Measurements from ENCODE around the gene DNAJC7.

DNAJC7 gene

DNA sequence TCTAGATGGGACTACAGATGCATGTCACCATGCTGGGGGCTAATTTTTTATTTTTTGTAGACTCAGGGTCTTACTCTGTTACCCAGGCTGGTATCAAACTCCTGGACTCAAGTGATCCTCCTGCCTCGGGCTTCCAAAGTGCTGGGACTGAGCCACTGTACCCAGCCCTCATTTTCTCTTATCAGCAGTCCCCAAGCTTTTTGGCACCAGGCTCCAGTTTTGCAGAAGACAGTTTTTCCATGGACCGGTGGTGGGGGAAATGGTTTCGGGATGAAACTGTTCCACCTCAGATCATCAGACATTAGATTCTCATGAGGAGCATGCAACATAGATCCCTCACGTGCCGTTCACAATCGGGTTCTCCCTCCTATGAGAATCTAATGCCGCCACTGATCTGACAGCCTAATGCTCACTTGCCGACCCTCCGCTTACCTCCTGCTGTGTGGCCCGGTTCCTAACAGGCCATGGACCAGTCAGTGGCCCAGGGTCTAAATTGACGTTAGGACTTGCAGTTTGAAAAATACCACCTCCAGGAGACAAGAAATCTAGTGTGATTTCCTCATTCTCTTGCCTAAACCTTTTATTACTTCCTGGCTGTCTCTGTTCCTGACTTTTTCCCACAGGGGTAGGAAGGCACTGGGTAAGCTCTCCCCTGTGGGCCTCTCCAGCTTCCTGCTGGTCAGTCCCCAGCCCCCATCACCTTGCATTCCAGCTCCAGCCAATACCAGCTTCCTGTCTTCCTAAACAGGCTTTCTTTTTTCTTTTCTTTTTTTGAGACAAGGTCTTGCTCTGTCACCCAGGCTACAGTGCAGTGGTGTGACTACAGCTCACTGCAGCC is 60.0 kb downstream of the DNAJC7 start:
- Histone ChIP-seq H4K8ac (ENCODE audit: low read length) (peak overlapping the region; percentile 81), H3K27me3 (ENCODE audit: control insufficient read depth in 1 of 2, insufficient read depth in 1 of 2, low read length in 2 of 2) (peaks cover 0 to 3% of the 10 kb centered on the region in 2 experiments), H3K79me1 (replicated peaks; ENCODE audit: low read length, poor library complexity, severe bottlenecking) (no peaks in the 10 kb centered on the region), H3K9me3 (ENCODE audit: control insufficient read depth, low read length) (no peaks in the 10 kb centered on the region), H3K36me3 (ENCODE audit: control insufficient read depth in 1 of 2, insufficient read depth in 2 of 2, low read depth in 1 of 2, low read length in 2 of 2) (peaks cover 0 to 7% of the 10 kb centered on the region in 2 experiments), H3K4me3 (ENCODE audit: insufficient read depth in 1 of 2, low read depth in 1 of 2, low read length in 2 of 2) (no peak overlapping the region), H3K9ac (ENCODE audit: low read length) (no peak overlapping the region), H4K91ac (ENCODE audit: low read length) (peak overlapping the region; percentile 20), H2BK15ac (ENCODE audit: low read depth, poor library complexity, severe bottlenecking) (no peak overlapping the region), H2AK5ac (ENCODE audit: low read length, severe bottlenecking) (peak overlapping the region; percentile 46), H3K4me2 (ENCODE audit: low read length, poor library complexity, severe bottlenecking) (no peak overlapping the region), H2BK120ac (ENCODE audit: low read depth, low read length) (peak overlapping the region; percentile 91), H3K18ac (ENCODE audit: low read depth in 1 of 2, low read length in 2 of 2) (peak overlapping the region; percentile 17 to 41), H3K4me1 (ENCODE audit: control insufficient read depth, insufficient read depth, low read depth, low read length) (peaks cover 28% of the 10 kb centered on the region), H2BK12ac (ENCODE audit: low read length in 2 of 2) (peak overlapping the region in 1 of 2 experiments; percentile 8), H2AFZ (ENCODE audit: low read depth, low read length) (no peak overlapping the region), H3K4ac (ENCODE audit: low read depth in 1 of 2, low read length in 2 of 2) (peak overlapping the region in 1 of 2 experiments; percentile 38), H3K23ac (ENCODE audit: low read length in 2 of 2) (no peak overlapping the region), H2BK5ac (ENCODE audit: low read depth, low read length, poor library complexity, severe bottlenecking) (no peak overlapping the region), H3K14ac (ENCODE audit: low read length in 2 of 2) (no peak overlapping the region), H3K27ac (ENCODE audit: low read length, poor library complexity, severe bottlenecking) (peak overlapping the region; percentile 24)
- peak; percentile 72 for DNase-seq
- WGBS, result 35% methylated on average over 11 of the region's 11 CpGs

DNA sequence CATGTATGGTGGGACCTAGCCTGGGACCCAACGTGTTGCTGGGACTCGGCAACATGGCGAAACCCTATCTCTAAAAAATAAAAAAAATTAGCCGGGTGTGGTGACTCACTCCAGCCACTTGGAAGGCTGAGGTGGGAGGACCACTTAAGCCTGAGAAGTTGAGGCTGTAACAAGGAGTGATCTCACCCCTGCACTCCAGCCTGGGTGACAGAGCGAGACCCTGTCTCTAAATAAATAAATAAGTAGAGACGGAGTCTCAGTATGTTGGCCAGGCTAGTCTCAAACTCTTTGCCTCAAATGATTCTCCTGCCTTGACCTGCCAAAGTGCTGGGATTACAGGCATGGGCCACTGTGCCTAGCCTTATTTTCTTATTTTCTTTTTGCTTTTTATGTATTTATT is 60.7 kb downstream of the DNAJC7 start:
- no peak overlapping the region for H2BK15ac ChIP-seq (ENCODE audit: low read depth, poor library complexity, severe bottlenecking)
- peaks cover 0 to 7% of the 10 kb centered on the region in 2 experiments for H3K36me3 ChIP-seq (ENCODE audit: control insufficient read depth in 1 of 2, insufficient read depth in 2 of 2, low read depth in 1 of 2, low read length in 2 of 2)
- H4K91ac ChIP-seq (ENCODE audit: low read length), result no peak overlapping the region
- H3K18ac ChIP-seq (ENCODE audit: low read depth in 1 of 2, low read length in 2 of 2), result no peak overlapping the region
- no peak overlapping the region for H2AFZ ChIP-seq (ENCODE audit: low read depth, low read length)
- H3K9ac ChIP-seq (ENCODE audit: low read length), result no peak overlapping the region
- H2BK12ac ChIP-seq (ENCODE audit: low read length in 2 of 2), result no peak overlapping the region
- H3K9me3 ChIP-seq (ENCODE audit: control insufficient read depth, low read length), result no peaks in the 10 kb centered on the region
- H3K79me1 ChIP-seq (replicated peaks; ENCODE audit: low read length, poor library complexity, severe bottlenecking), result no peaks in the 10 kb centered on the region
- no peak overlapping the region for H2AK5ac ChIP-seq (ENCODE audit: low read length, severe bottlenecking)
- no peak overlapping the region for H4K8ac ChIP-seq (ENCODE audit: low read length)
- peaks cover 28% of the 10 kb centered on the region for H3K4me1 ChIP-seq (ENCODE audit: control insufficient read depth, insufficient read depth, low read depth, low read length)
- H3K27me3 ChIP-seq (ENCODE audit: control insufficient read depth in 1 of 2, insufficient read depth in 1 of 2, low read length in 2 of 2), result peaks cover 0 to 3% of the 10 kb centered on the region in 2 experiments
- H2BK5ac ChIP-seq (ENCODE audit: low read depth, low read length, poor library complexity, severe bottlenecking), result no peak overlapping the region
- 61% methylated on average over 5 of the region's 6 CpGs for WGBS
- H3K4me3 ChIP-seq (ENCODE audit: insufficient read depth in 1 of 2, low read depth in 1 of 2, low read length in 2 of 2), result no peak overlapping the region
- no peak overlapping the region for H3K14ac ChIP-seq (ENCODE audit: low read length in 2 of 2)
- H3K23ac ChIP-seq (ENCODE audit: low read length in 2 of 2), result no peak overlapping the region
- H3K4me2 ChIP-seq (ENCODE audit: low read length, poor library complexity, severe bottlenecking), result no peak overlapping the region
- H3K27ac ChIP-seq (ENCODE audit: low read length, poor library complexity, severe bottlenecking), result no peak overlapping the region
- no peak overlapping the region for H3K4ac ChIP-seq (ENCODE audit: low read depth in 1 of 2, low read length in 2 of 2)
- no peak overlapping the region for H2BK120ac ChIP-seq (ENCODE audit: low read depth, low read length)
- DNase-seq, result peak; percentile 60

DNA sequence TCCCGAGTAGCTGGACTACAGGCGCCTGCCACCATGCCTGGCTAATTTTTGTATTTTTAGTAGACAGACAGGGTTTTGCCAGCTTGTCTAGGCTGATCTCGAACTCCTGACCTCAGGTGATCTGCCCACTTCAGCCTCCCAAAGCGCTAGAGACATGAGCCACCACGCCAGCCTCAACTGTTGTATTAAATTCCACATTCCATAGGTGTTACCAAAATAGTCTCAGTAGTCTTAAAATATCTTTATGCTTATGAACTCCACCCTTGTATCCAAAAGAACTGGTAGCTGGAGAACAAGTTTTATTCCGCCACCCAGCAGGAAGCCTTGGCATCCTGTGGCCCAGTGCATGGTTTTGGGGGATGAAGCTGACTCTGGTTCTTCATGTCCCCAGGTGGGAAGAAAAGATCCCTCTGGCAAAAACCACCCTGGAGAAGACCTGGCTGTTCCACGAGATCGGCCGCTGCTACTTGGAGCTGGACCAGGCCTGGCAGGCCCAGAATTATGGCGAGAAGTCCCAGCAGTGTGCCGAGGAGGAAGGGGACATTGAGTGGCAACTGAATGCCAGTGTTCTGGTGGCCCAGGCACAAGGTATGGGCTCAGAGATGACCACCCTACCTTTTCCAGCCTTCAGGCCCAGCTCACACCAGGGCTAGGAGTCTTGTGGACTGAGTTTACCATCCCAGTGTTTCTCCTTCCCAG is 68.3 kb downstream of the DNAJC7 start:
- no peak overlapping the region for H2AFZ ChIP-seq (ENCODE audit: low read depth, low read length)
- DNase-seq, result no peak
- H3K9ac ChIP-seq (ENCODE audit: low read length), result no peak overlapping the region
- peaks cover 0 to 3% of the 10 kb centered on the region in 2 experiments for H3K36me3 ChIP-seq (ENCODE audit: control insufficient read depth in 1 of 2, insufficient read depth in 2 of 2, low read depth in 1 of 2, low read length in 2 of 2)
- no peaks in the 10 kb centered on the region for H3K9me3 ChIP-seq (ENCODE audit: control insufficient read depth, low read length)
- no peak overlapping the region for H3K4me2 ChIP-seq (ENCODE audit: low read length, poor library complexity, severe bottlenecking)
- no peak overlapping the region for H2BK120ac ChIP-seq (ENCODE audit: low read depth, low read length)
- 81% methylated on average over 9 of the region's 11 CpGs for WGBS
- no peaks in the 10 kb centered on the region for H3K79me1 ChIP-seq (replicated peaks; ENCODE audit: low read length, poor library complexity, severe bottlenecking)
- H3K27me3 ChIP-seq (ENCODE audit: control insufficient read depth in 1 of 2, insufficient read depth in 1 of 2, low read length in 2 of 2), result no peaks in the 10 kb centered on the region
- H2BK5ac ChIP-seq (ENCODE audit: low read depth, low read length, poor library complexity, severe bottlenecking), result no peak overlapping the region
- no peak overlapping the region for H3K23ac ChIP-seq (ENCODE audit: low read length in 2 of 2)
- no peaks in the 10 kb centered on the region for H3K4me1 ChIP-seq (ENCODE audit: control insufficient read depth, insufficient read depth, low read depth, low read length)
- peak overlapping the region; percentile 4 for H4K8ac ChIP-seq (ENCODE audit: low read length)
- H2AK5ac ChIP-seq (ENCODE audit: low read length, severe bottlenecking), result no peak overlapping the region
- no peak overlapping the region for H2BK15ac ChIP-seq (ENCODE audit: low read depth, poor library complexity, severe bottlenecking)
- H3K14ac ChIP-seq (ENCODE audit: low read length in 2 of 2), result no peak overlapping the region
- H4K91ac ChIP-seq (ENCODE audit: low read length), result no peak overlapping the region
- H3K4ac ChIP-seq (ENCODE audit: low read depth in 1 of 2, low read length in 2 of 2), result no peak overlapping the region
- H3K4me3 ChIP-seq (ENCODE audit: insufficient read depth in 1 of 2, low read depth in 1 of 2, low read length in 2 of 2), result no peak overlapping the region
- H3K18ac ChIP-seq (ENCODE audit: low read depth in 1 of 2, low read length in 2 of 2), result no peak overlapping the region
- no peak overlapping the region for H2BK12ac ChIP-seq (ENCODE audit: low read length in 2 of 2)
- no peak overlapping the region for H3K27ac ChIP-seq (ENCODE audit: low read length, poor library complexity, severe bottlenecking)

DNA sequence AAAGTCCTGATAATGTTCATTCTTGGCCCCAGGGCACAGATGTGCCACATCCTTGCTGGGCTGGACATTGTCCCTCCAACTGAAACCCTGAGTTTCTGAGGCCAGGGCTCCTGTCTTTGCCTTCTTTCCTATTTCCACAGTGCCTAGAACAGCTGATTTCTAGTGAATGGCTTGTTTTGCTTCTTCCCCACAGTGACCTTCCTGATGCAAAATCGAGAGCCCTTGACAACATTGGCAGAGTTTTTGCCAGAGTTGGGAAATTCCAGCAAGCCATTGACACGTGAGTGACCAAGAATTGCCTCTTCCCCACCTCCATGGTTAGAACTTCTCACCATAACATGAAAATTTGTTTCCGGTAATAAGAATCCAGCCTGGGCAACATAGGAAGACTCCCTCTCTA is 72.3 kb downstream of the DNAJC7 start:
- no peaks in the 10 kb centered on the region for H3K9me3 ChIP-seq (ENCODE audit: control insufficient read depth, low read length)
- no peak overlapping the region for H3K18ac ChIP-seq (ENCODE audit: low read depth in 1 of 2, low read length in 2 of 2)
- no peaks in the 10 kb centered on the region for H3K36me3 ChIP-seq (ENCODE audit: control insufficient read depth in 1 of 2, insufficient read depth in 2 of 2, low read depth in 1 of 2, low read length in 2 of 2)
- H3K9ac ChIP-seq (ENCODE audit: low read length), result no peak overlapping the region
- DNase-seq, result no peak
- H3K4me3 ChIP-seq (ENCODE audit: insufficient read depth in 1 of 2, low read depth in 1 of 2, low read length in 2 of 2), result no peak overlapping the region
- peak overlapping the region; percentile 19 for H2BK120ac ChIP-seq (ENCODE audit: low read depth, low read length)
- no peak overlapping the region for H2AK5ac ChIP-seq (ENCODE audit: low read length, severe bottlenecking)
- no peak overlapping the region for H2BK5ac ChIP-seq (ENCODE audit: low read depth, low read length, poor library complexity, severe bottlenecking)
- H3K4ac ChIP-seq (ENCODE audit: low read depth in 1 of 2, low read length in 2 of 2), result no peak overlapping the region
- H2AFZ ChIP-seq (ENCODE audit: low read depth, low read length), result no peak overlapping the region
- H3K23ac ChIP-seq (ENCODE audit: low read length in 2 of 2), result no peak overlapping the region
- no peak overlapping the region for H3K4me2 ChIP-seq (ENCODE audit: low read length, poor library complexity, severe bottlenecking)
- peaks cover 2% of the 10 kb centered on the region for H3K4me1 ChIP-seq (ENCODE audit: control insufficient read depth, insufficient read depth, low read depth, low read length)
- WGBS, result 94% methylated on average over 2 of the region's 3 CpGs
- no peak overlapping the region for H2BK15ac ChIP-seq (ENCODE audit: low read depth, poor library complexity, severe bottlenecking)
- no peak overlapping the region for H3K27ac ChIP-seq (ENCODE audit: low read length, poor library complexity, severe bottlenecking)
- H4K91ac ChIP-seq (ENCODE audit: low read length), result no peak overlapping the region
- H3K79me1 ChIP-seq (replicated peaks; ENCODE audit: low read length, poor library complexity, severe bottlenecking), result no peaks in the 10 kb centered on the region
- H4K8ac ChIP-seq (ENCODE audit: low read length), result no peak overlapping the region
- no peak overlapping the region for H3K14ac ChIP-seq (ENCODE audit: low read length in 2 of 2)
- no peak overlapping the region for H2BK12ac ChIP-seq (ENCODE audit: low read length in 2 of 2)
- H3K27me3 ChIP-seq (ENCODE audit: control insufficient read depth in 1 of 2, insufficient read depth in 1 of 2, low read length in 2 of 2), result no peaks in the 10 kb centered on the region
